Activated B cell treated with CpG ODN at 0.5 μM for 24 hours (primary cell): ENCODE results near the gene IL22. TPM values are rescaled to one million over a fixed set of nuclear protein-coding genes. Genes with fewer than 3 reads are reported as not detected.

ENCODE experiments used
- ATAC-seq: fragments of 200-7000 bp; cut with Tn5 transposase; one replicate; pipeline ENCODE4 v1.10.0; 2021; ENCODE audit warnings: low read depth, mild to moderate bottlenecking, moderate library complexity
- CTCF ChIA-PET: fragments of 350-600 bp; sonication (Branson Sonifier 250); formaldehyde crosslinking; loops from one replicate; lab custom pipeline; 2021; ENCODE audit warnings: antibody characterized with exemption; lab: Charles Lee
- POLR2A ChIA-PET: fragments of 350-600 bp; sonication (Branson Sonifier 250); formaldehyde crosslinking; loops from one replicate; lab custom pipeline; 2021; ENCODE audit warnings: antibody characterized with exemption; lab: Charles Lee
- DNase-seq: peaks from one replicate; pipeline ENCODE4 v3.0.0; 2022
- H3K27ac Mint-ChIP-seq: one replicate; pipeline ENCODE4 v1.8.0; 2020; ENCODE audit warnings: mixed read lengths
- H3K27me3 Mint-ChIP-seq: one replicate; pipeline ENCODE4 v1.8.0; 2021; ENCODE audit warnings: mixed read lengths
- H3K36me3 Mint-ChIP-seq: one replicate; pipeline ENCODE4 v1.8.0; 2021; ENCODE audit warnings: low read depth, mixed read lengths
- H3K4me1 Mint-ChIP-seq: one replicate; pipeline ENCODE4 v1.8.0; 2021; ENCODE audit warnings: mixed read lengths
- H3K4me3 Mint-ChIP-seq: one replicate; pipeline ENCODE4 v1.8.0; 2020; ENCODE audit warnings: mild to moderate bottlenecking, mixed read lengths
- H3K9me3 Mint-ChIP-seq: one replicate; pipeline ENCODE4 v1.8.0; 2020; ENCODE audit warnings: mixed read lengths
- intact Hi-C: fragments of 100-400 bp; cut with micrococcal nuclease; formaldehyde crosslinking; loops from one replicate; pipeline ENCODE4 v1.15.1; 2024
- total RNA-seq: library from RNA; stranded (reverse); gene quantifications from 2 replicates; pipeline ENCODE4 v1.2.3, GENCODE V29; 2022
- TF ChIP-seq, protein P1 (sequence below): fragments of 200-600 bp; IDR thresholded peaks from one replicate; pipeline ENCODE4 v1.8.0; 2022; ENCODE audit warnings: antibody characterized with exemption, mild to moderate bottlenecking

Gene IL22
- total RNA-seq, 1 donor from 2014 or later, result not detected

DNA sequence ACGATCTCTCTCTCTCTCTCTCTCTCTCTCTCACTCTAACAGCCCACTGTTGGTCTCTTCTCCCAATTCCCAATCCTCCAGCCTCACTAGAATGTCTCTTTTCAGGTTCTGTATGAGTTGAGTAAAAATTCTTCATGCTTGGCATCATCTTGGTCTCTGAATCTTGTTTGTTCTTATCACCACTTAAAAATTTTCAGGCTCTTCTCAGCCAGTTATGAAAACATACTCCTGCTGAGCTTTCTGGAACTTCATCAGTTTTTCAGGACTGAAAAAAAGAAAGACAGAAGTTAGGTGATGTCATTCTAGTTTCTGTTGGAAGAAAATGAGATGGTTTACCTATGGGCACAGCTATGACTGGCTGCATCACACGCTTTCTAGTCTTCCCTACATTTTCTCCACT lies 11.5 kb upstream of the IL22 start:
- Mint-ChIP-seq H3K27me3 (peaks cover 8% of the 10 kb centered on the region), H3K27ac (no peak overlapping the region), H3K9me3 (no peaks in the 10 kb centered on the region), H3K36me3 (no peaks in the 10 kb centered on the region), H3K4me3 (no peak overlapping the region), H3K4me1 (no peaks in the 10 kb centered on the region)
- TF ChIP-seq, protein P1, sequence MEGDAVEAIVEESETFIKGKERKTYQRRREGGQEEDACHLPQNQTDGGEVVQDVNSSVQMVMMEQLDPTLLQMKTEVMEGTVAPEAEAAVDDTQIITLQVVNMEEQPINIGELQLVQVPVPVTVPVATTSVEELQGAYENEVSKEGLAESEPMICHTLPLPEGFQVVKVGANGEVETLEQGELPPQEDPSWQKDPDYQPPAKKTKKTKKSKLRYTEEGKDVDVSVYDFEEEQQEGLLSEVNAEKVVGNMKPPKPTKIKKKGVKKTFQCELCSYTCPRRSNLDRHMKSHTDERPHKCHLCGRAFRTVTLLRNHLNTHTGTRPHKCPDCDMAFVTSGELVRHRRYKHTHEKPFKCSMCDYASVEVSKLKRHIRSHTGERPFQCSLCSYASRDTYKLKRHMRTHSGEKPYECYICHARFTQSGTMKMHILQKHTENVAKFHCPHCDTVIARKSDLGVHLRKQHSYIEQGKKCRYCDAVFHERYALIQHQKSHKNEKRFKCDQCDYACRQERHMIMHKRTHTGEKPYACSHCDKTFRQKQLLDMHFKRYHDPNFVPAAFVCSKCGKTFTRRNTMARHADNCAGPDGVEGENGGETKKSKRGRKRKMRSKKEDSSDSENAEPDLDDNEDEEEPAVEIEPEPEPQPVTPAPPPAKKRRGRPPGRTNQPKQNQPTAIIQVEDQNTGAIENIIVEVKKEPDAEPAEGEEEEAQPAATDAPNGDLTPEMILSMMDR, result no peak
- intact Hi-C loops, result no loop called here
- no peak for ATAC-seq
- POLR2A ChIA-PET, result no interaction called here
- CTCF ChIA-PET, result no interaction called here
- no peak for DNase-seq

DNA sequence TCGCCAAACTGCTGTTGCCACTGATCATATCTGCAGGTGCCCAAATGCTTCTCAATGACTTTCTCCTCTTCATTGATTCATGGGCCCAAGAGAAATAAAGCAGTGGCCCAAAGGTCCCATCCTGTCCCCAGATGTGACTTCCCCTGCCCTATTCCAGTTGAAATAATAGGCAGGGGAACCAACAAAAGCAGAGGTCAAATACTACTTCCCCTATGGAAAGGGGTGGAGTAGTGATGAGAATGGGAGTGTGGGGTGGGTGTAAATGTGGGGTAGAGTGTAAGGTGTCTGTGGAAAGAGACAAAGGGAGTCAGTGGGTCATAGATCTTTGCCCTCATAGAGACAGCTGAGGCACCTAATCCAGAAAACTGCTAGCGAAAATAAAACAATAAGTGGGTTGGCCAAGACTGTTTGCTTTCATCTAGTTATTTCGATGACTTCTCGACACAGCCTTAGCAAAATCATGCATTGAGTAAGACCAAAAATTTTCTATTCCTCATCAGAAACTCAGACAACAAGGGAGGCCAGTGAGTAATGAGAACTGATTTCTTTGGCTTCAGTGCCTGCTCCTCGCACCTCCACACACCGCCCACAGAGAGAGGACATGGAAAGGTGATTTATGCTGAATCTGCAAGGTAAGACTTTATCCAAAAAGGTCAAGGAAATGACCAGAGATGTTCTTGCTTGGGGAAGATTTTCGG lies 10.9 kb upstream of the IL22 start:
- Mint-ChIP-seq H3K9me3 (no peaks in the 10 kb centered on the region), H3K4me1 (no peaks in the 10 kb centered on the region), H3K4me3 (no peak overlapping the region), H3K27me3 (peaks cover 12% of the 10 kb centered on the region), H3K27ac (no peak overlapping the region), H3K36me3 (no peaks in the 10 kb centered on the region)
- TF ChIP-seq, protein P1, result no peak
- intact Hi-C loops, result no loop called here
- POLR2A ChIA-PET, result no interaction called here
- CTCF ChIA-PET, result no interaction called here
- ATAC-seq (no peak), DNase-seq (no peak)

DNA sequence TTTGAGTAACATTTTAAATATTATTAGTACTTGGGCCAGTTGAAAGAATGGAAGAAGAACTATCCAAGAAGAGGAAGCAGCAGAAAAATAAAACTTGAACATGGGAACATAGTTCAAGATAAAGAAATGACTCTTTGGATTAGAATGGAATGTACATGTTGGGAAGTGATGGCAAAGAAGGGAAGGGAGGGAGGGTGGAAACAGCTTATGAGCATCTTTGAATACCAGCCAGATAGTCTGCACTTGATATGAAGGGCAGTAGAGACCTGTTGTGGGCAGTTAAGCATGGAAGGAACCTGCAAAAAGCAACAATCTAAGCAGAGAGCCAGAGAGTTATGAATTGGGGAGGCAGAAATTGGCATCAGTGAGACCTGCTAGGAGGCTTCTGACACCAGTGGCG lies 10.0 kb upstream of the IL22 start:
- ChIA-PET CTCF (no interaction called here), POLR2A (no interaction called here)
- Mint-ChIP-seq H3K27ac (no peak overlapping the region), H3K36me3 (no peaks in the 10 kb centered on the region), H3K4me3 (no peak overlapping the region), H3K27me3 (peaks cover 16% of the 10 kb centered on the region), H3K4me1 (no peaks in the 10 kb centered on the region), H3K9me3 (no peaks in the 10 kb centered on the region)
- TF ChIP-seq, protein P1, result no peak
- no peak for ATAC-seq
- DNase-seq, result no peak
- intact Hi-C loops, result no loop called here

DNA sequence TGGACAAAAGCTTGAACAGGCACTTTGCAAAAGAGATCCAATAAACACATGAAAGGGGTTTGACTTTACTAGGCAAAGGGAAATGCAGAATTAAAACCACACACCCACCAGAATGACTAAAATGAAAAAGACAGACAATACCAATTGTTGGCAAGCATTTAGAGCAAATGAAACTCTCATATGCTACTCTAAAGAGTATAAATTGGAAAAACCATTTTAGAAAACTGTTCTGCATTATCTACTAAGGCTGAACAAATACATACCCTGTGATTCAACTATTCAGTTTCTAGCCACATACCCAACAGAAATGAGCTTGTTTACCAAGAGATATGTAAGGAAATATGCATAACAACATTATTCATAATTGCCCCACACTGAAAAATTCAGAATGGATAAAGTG lies 8.5 kb upstream of the IL22 start:
- TF ChIP-seq, protein P1, result no peak
- ChIA-PET CTCF (no interaction called here), POLR2A (no interaction called here)
- ATAC-seq (no peak), DNase-seq (no peak)
- intact Hi-C loops, result no loop called here
- Mint-ChIP-seq H3K9me3 (no peaks in the 10 kb centered on the region), H3K36me3 (no peaks in the 10 kb centered on the region), H3K27ac (no peak overlapping the region), H3K4me3 (no peak overlapping the region), H3K4me1 (no peaks in the 10 kb centered on the region), H3K27me3 (peaks cover 16% of the 10 kb centered on the region)

DNA sequence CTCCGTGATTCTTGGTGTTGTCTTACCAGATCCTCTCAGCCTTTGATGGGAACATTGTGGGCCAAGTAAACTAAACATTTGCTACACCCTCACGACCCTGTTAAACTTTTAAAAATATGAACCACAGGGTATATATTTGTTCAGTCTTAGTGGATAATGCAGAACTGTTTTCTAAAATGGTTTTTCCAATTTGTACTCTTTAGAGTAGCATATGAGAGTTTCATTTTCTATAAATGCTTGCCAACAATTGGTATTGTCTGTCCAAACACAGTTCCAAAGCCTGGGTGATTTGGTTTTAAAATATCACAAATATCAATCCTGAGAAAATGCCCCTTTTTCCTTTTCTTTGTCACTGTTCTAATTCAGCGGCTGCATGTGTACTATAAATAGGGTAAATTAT lies 6.7 kb upstream of the IL22 start:
- no peak for DNase-seq
- ATAC-seq, result no peak
- H3K4me3 Mint-ChIP-seq, result no peak overlapping the region
- intact Hi-C loops, result no loop called here
- CTCF ChIA-PET, result no interaction called here
- H3K27ac Mint-ChIP-seq, result no peak overlapping the region
- H3K4me1 Mint-ChIP-seq, result no peaks in the 10 kb centered on the region
- no peaks in the 10 kb centered on the region for H3K9me3 Mint-ChIP-seq
- TF ChIP-seq, protein P1, result no peak
- POLR2A ChIA-PET, result no interaction called here
- peaks cover 16% of the 10 kb centered on the region for H3K27me3 Mint-ChIP-seq
- H3K36me3 Mint-ChIP-seq, result no peaks in the 10 kb centered on the region
